Measurements from ENCODE around the gene EYA4. TPM values are rescaled to one million over a fixed set of nuclear protein-coding genes. Genes with fewer than 3 reads are reported as not detected.

EYA4 gene
- total and polyA plus RNA-seq, 7 donors, result 0.01 to 8.6 (median 0.82) TPM; not detected in 2

DNA sequence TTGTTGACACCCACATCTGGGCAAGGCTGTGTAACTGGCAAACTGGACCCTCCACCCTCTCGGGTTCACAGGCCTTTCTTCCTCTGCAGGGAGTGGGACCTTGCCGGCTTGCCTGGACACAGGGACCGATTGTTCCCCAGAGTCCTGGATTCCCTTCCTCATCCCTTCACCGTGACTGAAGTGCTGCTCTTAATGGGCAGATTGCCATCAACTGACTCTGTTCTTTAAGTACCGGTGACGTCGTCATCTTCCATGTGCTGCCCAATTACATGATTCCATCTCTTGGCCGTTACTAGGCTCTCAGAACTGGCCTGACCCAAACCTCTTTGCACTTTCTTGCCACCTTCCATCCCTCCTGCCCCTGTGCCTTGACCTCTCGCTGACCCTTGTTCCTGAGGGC lies 85.4 kb downstream of the EYA4 start:
- Histone ChIP-seq H3K9me3 (no peaks in the 10 kb centered on the region), H3K36me3 (no peaks in the 10 kb centered on the region), H3K27ac (no peak overlapping the region), H3K27me3 (no peaks in the 10 kb centered on the region), H3K4me3 (no peak overlapping the region), H3K4me1 (no peaks in the 10 kb centered on the region)
- intact Hi-C loops (cut with DNase I), result no loop called here
- 81 to 87% methylated on average over 9 of the region's 9 CpGs for WGBS, 2 donors
- TF ChIP-seq, protein P1, sequence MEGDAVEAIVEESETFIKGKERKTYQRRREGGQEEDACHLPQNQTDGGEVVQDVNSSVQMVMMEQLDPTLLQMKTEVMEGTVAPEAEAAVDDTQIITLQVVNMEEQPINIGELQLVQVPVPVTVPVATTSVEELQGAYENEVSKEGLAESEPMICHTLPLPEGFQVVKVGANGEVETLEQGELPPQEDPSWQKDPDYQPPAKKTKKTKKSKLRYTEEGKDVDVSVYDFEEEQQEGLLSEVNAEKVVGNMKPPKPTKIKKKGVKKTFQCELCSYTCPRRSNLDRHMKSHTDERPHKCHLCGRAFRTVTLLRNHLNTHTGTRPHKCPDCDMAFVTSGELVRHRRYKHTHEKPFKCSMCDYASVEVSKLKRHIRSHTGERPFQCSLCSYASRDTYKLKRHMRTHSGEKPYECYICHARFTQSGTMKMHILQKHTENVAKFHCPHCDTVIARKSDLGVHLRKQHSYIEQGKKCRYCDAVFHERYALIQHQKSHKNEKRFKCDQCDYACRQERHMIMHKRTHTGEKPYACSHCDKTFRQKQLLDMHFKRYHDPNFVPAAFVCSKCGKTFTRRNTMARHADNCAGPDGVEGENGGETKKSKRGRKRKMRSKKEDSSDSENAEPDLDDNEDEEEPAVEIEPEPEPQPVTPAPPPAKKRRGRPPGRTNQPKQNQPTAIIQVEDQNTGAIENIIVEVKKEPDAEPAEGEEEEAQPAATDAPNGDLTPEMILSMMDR (IDR thresholded peaks at IDR 0.05), result no peak
- TF ChIP-seq EP300 (IDR thresholded peaks at IDR 0.05), result no peak
- TF ChIP-seq POLR2A (IDR thresholded peaks at IDR 0.05), result no peak
- TF ChIP-seq POLR2AphosphoS5 (IDR thresholded peaks at IDR 0.05), result no peak
- DNase-seq, result no peak

DNA sequence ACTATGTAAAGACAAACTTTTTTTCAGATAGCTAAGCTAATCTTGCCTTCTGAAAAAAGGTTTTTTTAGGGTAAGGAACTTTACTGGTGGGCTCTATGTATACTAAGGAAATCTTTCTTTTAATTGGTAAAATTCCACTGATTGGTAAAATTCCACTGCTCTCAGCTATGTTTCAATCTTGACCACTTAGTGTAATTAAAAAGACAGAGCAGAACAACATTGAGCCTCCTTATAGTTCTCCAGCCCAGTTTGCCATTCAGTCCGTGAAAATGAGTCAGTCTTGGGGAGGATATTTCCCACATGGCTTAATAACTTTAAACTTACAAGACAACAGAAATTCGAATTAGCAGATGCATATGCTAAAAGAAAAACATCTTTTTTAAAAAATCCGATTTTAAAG lies 92.7 kb downstream of the EYA4 start:
- TF ChIP-seq POLR2A (IDR thresholded peaks at IDR 0.05), result no peak
- TF ChIP-seq, protein P1 (IDR thresholded peaks at IDR 0.05), result no peak
- TF ChIP-seq EP300 (IDR thresholded peaks at IDR 0.05), result no peak
- no peak for TF ChIP-seq POLR2AphosphoS5 (IDR thresholded peaks at IDR 0.05)
- Histone ChIP-seq H3K4me1 (no peaks in the 10 kb centered on the region), H3K4me3 (no peak overlapping the region), H3K27ac (no peak overlapping the region), H3K36me3 (no peaks in the 10 kb centered on the region), H3K27me3 (no peaks in the 10 kb centered on the region), H3K9me3 (no peaks in the 10 kb centered on the region)
- intact Hi-C loops (cut with DNase I), result no loop called here
- WGBS, 2 donors, result 73 to 80% methylated on average over 3 of the region's 3 CpGs
- no peak for DNase-seq

DNA sequence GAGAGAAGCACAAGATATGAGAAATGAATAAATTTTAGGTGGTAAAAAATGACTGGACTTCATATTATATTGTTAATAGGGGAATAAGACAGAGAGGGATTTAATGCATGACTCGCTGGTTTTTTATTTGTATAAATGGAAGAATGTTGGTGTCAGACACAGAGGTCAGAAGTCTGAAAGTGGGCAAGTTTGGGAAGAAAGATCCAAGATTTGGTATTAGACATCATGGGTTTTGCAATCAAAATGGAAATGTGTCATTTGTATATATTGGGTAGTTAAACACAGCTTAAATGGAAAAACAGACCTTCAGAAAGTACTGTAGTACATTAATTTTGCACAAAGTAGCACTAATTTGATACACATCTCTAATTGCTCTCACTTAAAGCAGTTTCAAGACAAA lies 96.2 kb downstream of the EYA4 start:
- Histone ChIP-seq H3K4me3 (no peak overlapping the region), H3K27ac (no peak overlapping the region), H3K27me3 (no peaks in the 10 kb centered on the region), H3K9me3 (no peaks in the 10 kb centered on the region), H3K36me3 (no peaks in the 10 kb centered on the region), H3K4me1 (no peaks in the 10 kb centered on the region)
- TF ChIP-seq, protein P1 (IDR thresholded peaks at IDR 0.05), result no peak
- TF ChIP-seq EP300 (IDR thresholded peaks at IDR 0.05) (no peak), POLR2AphosphoS5 (IDR thresholded peaks at IDR 0.05) (no peak), POLR2A (IDR thresholded peaks at IDR 0.05) (no peak)
- intact Hi-C loops (cut with DNase I), result no loop called here
- 85 to 91% methylated on average over 1 of the region's 1 CpG for WGBS, 2 donors
- no peak for DNase-seq

DNA sequence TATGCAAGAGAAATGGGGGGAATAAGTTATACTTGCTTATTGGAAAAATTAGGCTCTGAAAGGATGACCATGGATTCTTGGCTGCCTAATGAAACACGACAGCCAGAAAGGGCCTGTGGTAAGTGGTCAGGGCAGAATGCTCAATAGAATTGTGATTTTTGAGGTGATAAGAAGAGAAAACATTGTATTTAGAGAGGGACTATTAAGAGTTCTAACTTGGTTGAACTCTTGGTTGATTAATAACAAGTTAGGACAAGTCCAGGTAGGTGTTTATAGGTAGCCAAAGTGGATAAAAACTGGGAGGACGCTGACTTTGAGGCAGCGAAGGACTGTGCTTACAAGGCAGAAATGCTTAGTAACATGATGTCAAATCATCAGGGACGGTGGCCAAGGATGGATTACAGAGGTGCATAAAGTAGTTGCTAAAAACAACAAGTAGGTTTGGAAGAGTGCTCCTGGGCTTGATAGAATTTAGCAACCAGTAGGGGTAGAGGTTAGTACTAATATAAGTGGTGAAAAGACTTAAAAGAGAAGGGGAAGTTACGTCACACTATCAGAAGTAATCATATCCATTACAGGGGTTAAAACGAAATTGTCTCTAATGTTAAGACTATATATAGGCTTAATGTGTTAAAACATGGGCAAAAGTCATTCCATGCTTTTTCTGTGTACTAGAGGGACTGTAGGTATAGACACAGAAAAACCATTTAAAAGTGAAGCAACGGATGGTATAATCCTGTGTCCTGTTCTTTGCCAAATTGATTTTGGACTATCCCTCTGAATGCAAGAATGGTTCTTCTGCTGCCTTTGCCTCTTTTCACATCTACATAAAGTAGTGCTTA lies 98.6 kb downstream of the EYA4 start:
- TF ChIP-seq POLR2AphosphoS5 (IDR thresholded peaks at IDR 0.05) (no peak), POLR2A (IDR thresholded peaks at IDR 0.05) (no peak), EP300 (IDR thresholded peaks at IDR 0.05) (no peak)
- TF ChIP-seq, protein P1 (IDR thresholded peaks at IDR 0.05), result no peak
- intact Hi-C loops (cut with DNase I), result no loop called here
- H3K27ac ChIP-seq, result no peak overlapping the region
- H3K4me3 ChIP-seq, result no peak overlapping the region
- H3K9me3 ChIP-seq, result no peaks in the 10 kb centered on the region
- no peaks in the 10 kb centered on the region for H3K4me1 ChIP-seq
- WGBS, 2 donors, result 83 to 86% methylated on average over 7 of the region's 7 CpGs
- no peaks in the 10 kb centered on the region for H3K36me3 ChIP-seq
- H3K27me3 ChIP-seq, result no peaks in the 10 kb centered on the region
- DNase-seq, result no peak
